Chondrocyte (in vitro differentiated cells): Measurements from ENCODE around the gene FKBP14. TPM values are rescaled to one million over a fixed set of nuclear protein-coding genes. Genes with fewer than 3 reads are reported as not detected.

ENCODE experiments used
- DNase-seq: peaks from one replicate; pipeline ENCODE4 v3.0.0; 2021; ENCODE audit warnings: mixed read lengths, low spot score
- H3K27ac Mint-ChIP-seq: one replicate; pipeline ENCODE4 v1.8.0; 2021; ENCODE audit warnings: mild to moderate bottlenecking, moderate library complexity, mixed read lengths; ENCODE audit not compliant: unreplicated experiment
- H3K27me3 Mint-ChIP-seq: 2 replicates; pipeline ENCODE4 v1.8.0; 2021; ENCODE audit warnings: low read depth, mixed read lengths
- H3K36me3 Mint-ChIP-seq: 2 replicates; pipeline ENCODE4 v1.8.0; 2021; ENCODE audit warnings: low read depth, mixed read lengths
- H3K4me1 Mint-ChIP-seq: 2 replicates; pipeline ENCODE4 v1.8.0; 2021; ENCODE audit warnings: low read depth, mild to moderate bottlenecking, mixed read lengths
- H3K4me3 Mint-ChIP-seq: one replicate; pipeline ENCODE4 v1.8.0; 2021; ENCODE audit warnings: mild to moderate bottlenecking, moderate library complexity, mixed read lengths; ENCODE audit not compliant: unreplicated experiment
- H3K9me3 Mint-ChIP-seq: 2 replicates; pipeline ENCODE4 v1.8.0; 2021; ENCODE audit warnings: low read depth, mixed read lengths
- total RNA-seq: library from RNA; stranded (reverse); gene quantifications from 3 replicates; pipeline ENCODE4 v1.2.1, GENCODE V29; 2021
- TF ChIP-seq, protein P1 (sequence below): fragments of 200-600 bp; sonication (generic); IDR thresholded peaks from 2 replicates; pipeline ENCODE4 v1.5.0; 2021; ENCODE audit warnings: antibody characterized with exemption, mild to moderate bottlenecking, moderate library complexity

Gene FKBP14
- total RNA-seq, 1 donor from 2014 or later = 74.7 TPM

DNA sequence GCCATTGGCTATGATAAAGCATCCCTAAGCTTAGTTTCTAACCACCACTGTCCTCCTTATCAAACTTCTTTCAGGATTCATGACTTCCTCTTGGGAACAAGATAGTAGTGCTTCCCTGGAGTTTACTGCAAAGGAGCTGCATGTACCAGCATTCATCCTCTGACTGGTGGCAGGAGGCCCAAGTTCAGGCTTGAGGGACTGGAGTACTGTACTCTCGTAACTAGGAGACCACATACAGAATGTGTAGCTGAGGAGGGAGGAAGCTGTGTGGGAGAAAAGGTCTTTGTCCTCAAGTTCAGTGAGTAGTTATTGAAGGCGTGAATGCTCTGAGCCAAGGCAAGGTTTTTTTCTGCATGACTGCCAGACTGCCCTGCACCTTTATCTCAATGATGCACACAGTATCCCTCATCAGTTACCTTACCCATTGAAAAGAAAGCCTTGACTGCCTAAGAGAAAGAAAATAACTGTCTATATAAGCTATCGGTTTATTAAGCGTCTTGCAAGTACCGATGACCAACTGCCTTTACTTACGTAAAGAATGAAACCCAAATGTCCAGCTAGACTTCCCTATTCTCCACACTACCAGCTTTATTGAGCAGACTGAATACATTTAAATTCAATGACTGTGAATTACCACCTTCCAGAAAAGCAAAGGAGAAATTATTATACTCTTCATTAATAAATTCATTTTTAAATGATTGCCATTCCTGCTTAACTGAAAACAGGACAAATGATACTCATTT lies 49.7 kb downstream of the FKBP14 start:
- H3K27ac Mint-ChIP-seq = no peak overlapping the region
- H3K36me3 Mint-ChIP-seq = peaks cover 2% of the 10 kb centered on the region
- TF ChIP-seq, protein P1, sequence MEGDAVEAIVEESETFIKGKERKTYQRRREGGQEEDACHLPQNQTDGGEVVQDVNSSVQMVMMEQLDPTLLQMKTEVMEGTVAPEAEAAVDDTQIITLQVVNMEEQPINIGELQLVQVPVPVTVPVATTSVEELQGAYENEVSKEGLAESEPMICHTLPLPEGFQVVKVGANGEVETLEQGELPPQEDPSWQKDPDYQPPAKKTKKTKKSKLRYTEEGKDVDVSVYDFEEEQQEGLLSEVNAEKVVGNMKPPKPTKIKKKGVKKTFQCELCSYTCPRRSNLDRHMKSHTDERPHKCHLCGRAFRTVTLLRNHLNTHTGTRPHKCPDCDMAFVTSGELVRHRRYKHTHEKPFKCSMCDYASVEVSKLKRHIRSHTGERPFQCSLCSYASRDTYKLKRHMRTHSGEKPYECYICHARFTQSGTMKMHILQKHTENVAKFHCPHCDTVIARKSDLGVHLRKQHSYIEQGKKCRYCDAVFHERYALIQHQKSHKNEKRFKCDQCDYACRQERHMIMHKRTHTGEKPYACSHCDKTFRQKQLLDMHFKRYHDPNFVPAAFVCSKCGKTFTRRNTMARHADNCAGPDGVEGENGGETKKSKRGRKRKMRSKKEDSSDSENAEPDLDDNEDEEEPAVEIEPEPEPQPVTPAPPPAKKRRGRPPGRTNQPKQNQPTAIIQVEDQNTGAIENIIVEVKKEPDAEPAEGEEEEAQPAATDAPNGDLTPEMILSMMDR = no peak
- H3K27me3 Mint-ChIP-seq = no peaks in the 10 kb centered on the region
- no peak for DNase-seq
- peaks cover 40% of the 10 kb centered on the region for H3K4me1 Mint-ChIP-seq
- H3K4me3 Mint-ChIP-seq = no peak overlapping the region
- H3K9me3 Mint-ChIP-seq = no peaks in the 10 kb centered on the region

DNA sequence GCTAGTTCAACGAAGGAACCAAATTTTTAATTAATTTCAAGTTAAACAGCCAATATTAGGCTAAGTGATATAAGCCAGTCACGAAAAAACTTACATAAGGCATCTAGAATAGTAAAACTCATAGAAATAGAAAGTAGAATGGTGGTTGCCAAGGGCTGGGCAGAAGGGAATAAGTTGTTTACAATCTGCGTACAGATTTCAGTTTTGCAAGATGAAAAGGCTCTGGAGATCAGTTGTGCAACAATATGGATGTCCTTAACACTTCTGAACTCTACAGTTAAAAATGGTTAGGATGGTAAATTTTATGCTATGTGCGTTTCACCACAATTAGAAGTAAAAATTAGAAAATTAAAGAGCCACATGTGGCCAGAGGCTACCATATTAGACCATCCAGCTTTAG lies 50.2 kb downstream of the FKBP14 start:
- no peaks in the 10 kb centered on the region for H3K27me3 Mint-ChIP-seq
- no peak overlapping the region for H3K27ac Mint-ChIP-seq
- H3K4me3 Mint-ChIP-seq = no peak overlapping the region
- H3K36me3 Mint-ChIP-seq = no peaks in the 10 kb centered on the region
- H3K4me1 Mint-ChIP-seq = peaks cover 42% of the 10 kb centered on the region
- TF ChIP-seq, protein P1 = no peak
- H3K9me3 Mint-ChIP-seq = no peaks in the 10 kb centered on the region
- no peak for DNase-seq

DNA sequence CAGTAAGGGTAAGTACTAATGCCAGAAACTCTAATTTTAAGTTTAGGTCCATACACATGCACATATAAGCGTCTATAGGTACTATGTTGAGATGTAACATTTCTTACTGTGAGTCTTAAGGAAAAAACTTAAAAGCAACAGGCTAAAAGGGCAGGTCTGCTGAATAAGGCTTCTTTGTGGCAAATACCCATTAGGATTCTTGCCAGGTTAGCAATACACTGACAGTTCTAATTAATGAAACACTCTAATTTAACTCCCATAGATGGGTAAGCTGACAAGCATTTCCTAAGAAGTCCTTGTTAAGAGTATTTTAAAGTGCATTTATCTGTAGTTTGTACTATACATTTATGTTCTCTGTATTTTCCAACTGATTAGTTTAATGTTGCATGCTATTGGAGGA lies 50.9 kb downstream of the FKBP14 start:
- Mint-ChIP-seq H3K4me3 (no peak overlapping the region), H3K4me1 (peaks cover 46% of the 10 kb centered on the region), H3K9me3 (no peaks in the 10 kb centered on the region), H3K36me3 (no peaks in the 10 kb centered on the region), H3K27ac (peak overlapping the region; percentile 18), H3K27me3 (no peaks in the 10 kb centered on the region)
- TF ChIP-seq, protein P1 = no peak
- DNase-seq = no peak

DNA sequence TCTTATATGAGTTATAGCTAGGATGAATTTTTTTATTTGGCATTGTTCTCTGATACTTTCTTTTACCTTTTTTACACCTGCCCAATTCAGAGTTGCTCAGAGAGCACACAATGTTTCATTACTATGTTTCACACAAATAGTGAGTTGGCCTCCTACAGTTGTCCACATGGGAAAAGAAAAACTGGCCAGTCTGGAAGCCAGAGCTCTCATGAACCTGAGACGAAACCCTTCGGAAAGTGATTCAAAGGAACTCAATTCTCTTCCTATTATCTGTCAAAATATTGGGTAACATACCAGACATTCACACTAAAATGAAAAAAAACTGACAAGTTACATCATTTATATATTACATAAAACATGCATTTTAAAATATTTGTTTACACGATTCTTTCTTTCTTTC lies 52.2 kb downstream of the FKBP14 start:
- Mint-ChIP-seq H3K4me3 (no peak overlapping the region), H3K27ac (peak overlapping the region; percentile 17), H3K9me3 (no peaks in the 10 kb centered on the region), H3K4me1 (peaks cover 56% of the 10 kb centered on the region), H3K36me3 (peaks cover 1% of the 10 kb centered on the region), H3K27me3 (no peaks in the 10 kb centered on the region)
- no peak for DNase-seq
- TF ChIP-seq, protein P1 = no peak

DNA sequence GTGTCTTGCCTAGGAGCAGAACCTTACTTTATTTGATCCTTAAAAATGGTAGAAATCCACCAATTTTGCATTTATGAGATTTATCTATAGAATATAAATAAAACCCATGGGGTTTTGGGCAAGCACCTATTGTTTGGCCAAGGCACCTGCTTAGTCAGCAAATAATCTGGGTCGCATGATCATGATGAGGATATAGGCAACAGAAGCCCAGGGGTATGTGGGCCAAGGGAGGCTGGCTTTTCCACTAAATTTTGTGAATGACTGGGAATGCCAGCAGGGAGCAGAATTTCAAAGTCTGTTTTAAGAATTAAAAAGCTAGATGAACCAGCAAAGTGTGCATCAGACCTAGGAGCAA lies 54.2 kb downstream of the FKBP14 start:
- H3K36me3 Mint-ChIP-seq = peaks cover 4% of the 10 kb centered on the region
- H3K4me1 Mint-ChIP-seq = peaks cover 69% of the 10 kb centered on the region
- no peak overlapping the region for H3K27ac Mint-ChIP-seq
- no peaks in the 10 kb centered on the region for H3K9me3 Mint-ChIP-seq
- no peaks in the 10 kb centered on the region for H3K27me3 Mint-ChIP-seq
- no peak overlapping the region for H3K4me3 Mint-ChIP-seq
- TF ChIP-seq, protein P1 = no peak
- no peak for DNase-seq
